ENCODE results near the gene KRTAP4-12.
"Not testable (repeated sequence)": the region's sequence is repeated elsewhere in the genome, so short reads cannot be mapped to it uniquely, and the experiment has no call there.

KRTAP4-12 gene

GRCh38 chr17:41084100-41084856 lies 39.7 kb downstream of the KRTAP4-12 start, which contains the start of gene KRTAP4-7:
TSS of gene KRTAP4-7 (plus strand) at chr17:41084150. CDS start at chr17:41084207, 57 bp downstream.
- DNase-seq, result not testable (repeated sequence)

GRCh38 chr17:41083427-41083826 lies 40.6 kb downstream of the KRTAP4-12 start:
- peak; percentile 86 for DNase-seq

- DNase-seq, result peak; percentile 61
Observed at GRCh38 chr17:41082626-41083025, 41.4 kb downstream of the KRTAP4-12 start.

- no peak for DNase-seq
Observed at GRCh38 chr17:41076788-41077187, 47.2 kb downstream of the KRTAP4-12 start.

- no peak for DNase-seq
Observed at GRCh38 chr17:41073676-41074075, 50.3 kb downstream of the KRTAP4-12 start.
